Lower leg skin (tissue), 3 donors: Measurements from ENCODE around the gene PPME1.

ENCODE experiments used
- CTCF ChIP-seq, 3 donors: fragments of 450-650 bp; IDR thresholded peaks; one replicate each; pipeline ENCODE4 v1.5.1; 2016; ENCODE audit warnings: antibody characterized with exemption in 3 of 3, mild to moderate bottlenecking in 3 of 3, moderate library complexity in 2 of 3
- POLR2A ChIP-seq, 2 donors: fragments of 450-650 bp; IDR thresholded peaks; one replicate each; pipeline ENCODE4 v1.6.1; 2016 to 2017; ENCODE audit warnings: antibody characterized with exemption in 2 of 2, mild to moderate bottlenecking in 1 of 2, moderate library complexity in 1 of 2

DNA sequence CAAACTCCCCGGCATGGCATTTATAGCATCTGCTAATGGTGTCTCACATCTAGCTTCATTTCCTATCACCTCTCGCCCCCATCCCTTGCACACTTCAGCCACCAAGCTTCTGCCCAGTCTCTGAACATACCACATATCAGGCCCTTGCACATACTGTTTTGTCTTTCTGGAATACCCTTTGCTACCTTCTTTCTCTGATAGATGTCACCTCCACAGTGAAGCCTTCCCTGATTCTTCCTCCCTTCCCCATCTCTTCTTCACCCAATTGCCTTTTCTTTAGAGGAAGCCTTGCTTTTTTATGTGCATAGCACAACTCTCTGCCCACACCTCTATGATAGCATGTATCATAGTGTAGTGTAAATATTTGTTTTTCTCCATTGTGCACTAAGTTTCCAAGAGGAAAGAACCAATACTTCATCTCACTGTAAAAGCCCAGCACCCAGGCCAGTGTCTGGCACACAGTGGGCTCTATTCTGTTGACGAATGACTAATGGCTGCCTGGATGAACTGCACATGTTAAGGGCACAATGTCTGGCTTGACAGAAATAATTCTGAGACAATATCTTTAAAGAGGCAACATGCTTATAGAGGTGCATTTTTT lies 112.6 kb downstream of the PPME1 start:
- TF ChIP-seq CTCF (IDR thresholded peaks at IDR 0.05) (no peak), POLR2A (IDR thresholded peaks at IDR 0.05) (no peak)
